ENCODE measurements around the gene CLIC1. TPM values are rescaled to one million over a fixed set of nuclear protein-coding genes. Genes with fewer than 3 reads are reported as not detected.
A peak's percentile ranks its signal among the peaks of the same experiment; 100 is the strongest.

CLIC1 gene
- total and polyA plus RNA-seq, 10 donors = 296 to 447 (median 347) TPM

DNA sequence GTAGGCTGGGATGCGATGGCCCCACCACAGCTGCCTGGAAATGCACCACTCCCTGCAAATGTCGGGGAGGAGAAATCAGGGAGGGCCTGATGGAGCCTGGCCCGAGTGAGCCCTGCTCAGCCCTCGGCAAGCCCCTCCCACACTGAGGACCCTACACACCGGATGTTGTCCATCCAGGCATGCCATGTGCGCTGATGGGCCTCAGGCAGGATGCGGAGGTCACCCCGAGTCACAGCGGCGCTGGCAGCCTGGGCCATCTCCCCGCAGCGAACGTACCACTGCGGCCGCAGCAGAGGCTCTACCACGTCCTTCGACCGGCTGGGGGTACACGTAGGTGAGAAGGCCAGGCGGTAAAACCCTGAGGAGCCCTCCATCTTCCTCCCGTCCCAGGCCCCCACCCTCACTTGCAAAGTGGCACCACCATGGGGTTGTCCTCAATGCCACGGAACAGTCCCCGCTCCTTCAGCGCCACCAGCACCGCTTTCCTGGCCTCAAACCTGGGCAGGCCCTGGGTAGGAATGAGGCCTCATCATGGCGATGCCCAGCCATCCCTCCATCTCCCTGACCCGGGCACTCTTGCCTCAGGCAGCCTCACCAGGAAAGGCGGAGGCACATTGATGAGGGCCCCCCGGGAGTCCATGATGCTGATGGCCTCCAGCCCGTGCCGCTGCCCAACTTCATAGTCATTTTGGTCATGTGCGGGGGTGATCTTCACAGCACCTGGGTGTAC, 46.0 kb upstream of the CLIC1 start:
- DNase-seq = no peak
- Histone ChIP-seq H3K4me1 (peaks cover 2 to 8% (median 4%) of the 10 kb centered on the region in 6 donors), H3K36me3 (peaks cover 0 to 96% (median 78%) of the 10 kb centered on the region in 6 donors), H3K9me3 (no peaks in the 10 kb centered on the region), H3K27me3 (replicated peaks in 1 of 7) (no peaks in the 10 kb centered on the region), H3K27ac (peak overlapping the region in 2 of 8 donors; percentile 4 to 27), H3K4me3 (no peak overlapping the region)
- 92 to 95% (median 93%) methylated on average over 32 of the region's 32 CpGs for WGBS, 5 donors
- intact Hi-C loops (cut with DNase I; ENCODE audit: low total_unique reads) = no loop called here
- TF ChIP-seq, protein P1, sequence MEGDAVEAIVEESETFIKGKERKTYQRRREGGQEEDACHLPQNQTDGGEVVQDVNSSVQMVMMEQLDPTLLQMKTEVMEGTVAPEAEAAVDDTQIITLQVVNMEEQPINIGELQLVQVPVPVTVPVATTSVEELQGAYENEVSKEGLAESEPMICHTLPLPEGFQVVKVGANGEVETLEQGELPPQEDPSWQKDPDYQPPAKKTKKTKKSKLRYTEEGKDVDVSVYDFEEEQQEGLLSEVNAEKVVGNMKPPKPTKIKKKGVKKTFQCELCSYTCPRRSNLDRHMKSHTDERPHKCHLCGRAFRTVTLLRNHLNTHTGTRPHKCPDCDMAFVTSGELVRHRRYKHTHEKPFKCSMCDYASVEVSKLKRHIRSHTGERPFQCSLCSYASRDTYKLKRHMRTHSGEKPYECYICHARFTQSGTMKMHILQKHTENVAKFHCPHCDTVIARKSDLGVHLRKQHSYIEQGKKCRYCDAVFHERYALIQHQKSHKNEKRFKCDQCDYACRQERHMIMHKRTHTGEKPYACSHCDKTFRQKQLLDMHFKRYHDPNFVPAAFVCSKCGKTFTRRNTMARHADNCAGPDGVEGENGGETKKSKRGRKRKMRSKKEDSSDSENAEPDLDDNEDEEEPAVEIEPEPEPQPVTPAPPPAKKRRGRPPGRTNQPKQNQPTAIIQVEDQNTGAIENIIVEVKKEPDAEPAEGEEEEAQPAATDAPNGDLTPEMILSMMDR (IDR thresholded peaks at IDR 0.05 in 8 of 11, conservative IDR thresholded peaks at IDR 0.05 in 3 of 11) = no peak
- peak in 1 of 3 donors; percentile 74 for TF ChIP-seq POLR2AphosphoS5 (IDR thresholded peaks at IDR 0.05)

DNA sequence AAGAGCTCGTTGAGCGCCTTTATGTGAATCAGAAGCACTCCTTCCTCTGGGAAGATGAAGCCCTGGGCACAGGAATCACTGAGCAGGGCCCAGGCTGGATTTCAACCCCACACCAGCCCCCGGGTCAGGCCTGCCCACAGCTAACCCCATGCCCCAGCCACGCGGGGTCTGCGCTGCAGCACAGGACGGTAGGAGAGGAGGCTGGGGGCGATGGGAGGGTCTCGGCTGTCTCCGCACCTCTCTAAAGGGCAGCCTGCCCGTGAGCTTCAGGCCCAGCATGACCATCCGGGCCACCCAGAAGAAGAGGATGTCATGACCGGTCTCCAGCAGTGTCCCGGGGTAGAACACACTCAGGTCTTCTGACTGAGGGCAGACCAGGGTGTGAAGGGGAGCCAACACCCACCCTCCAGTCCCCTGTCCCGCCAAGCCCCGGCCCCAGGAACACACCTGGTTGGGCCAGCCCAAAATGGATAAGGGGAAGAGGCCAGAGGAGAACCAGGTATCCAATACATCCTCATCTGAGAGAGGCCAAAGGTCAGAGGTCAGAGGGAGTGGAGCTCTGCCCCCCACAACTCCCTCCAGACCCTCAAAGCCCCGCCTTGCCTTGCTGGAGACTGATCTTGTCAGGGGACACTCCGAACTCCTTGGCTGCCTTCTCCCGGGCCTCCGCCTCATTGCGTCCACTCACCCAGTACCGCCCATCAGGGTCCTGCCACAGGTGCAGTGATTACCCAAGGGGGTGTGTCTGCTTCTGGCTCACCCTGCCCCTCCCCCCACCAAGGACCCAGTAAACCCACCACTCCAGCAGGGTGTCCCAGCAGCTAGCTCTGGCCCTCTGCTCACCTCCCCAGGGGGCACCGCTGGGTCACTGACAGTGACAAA, 45.2 kb upstream of the CLIC1 start:
- Histone ChIP-seq H3K27ac (peak overlapping the region in 1 of 8 donors; percentile 4), H3K36me3 (peaks cover 0 to 90% (median 78%) of the 10 kb centered on the region in 6 donors), H3K4me3 (no peak overlapping the region), H3K27me3 (replicated peaks in 1 of 7) (no peaks in the 10 kb centered on the region), H3K4me1 (peaks cover 9 to 16% (median 12%) of the 10 kb centered on the region in 6 donors), H3K9me3 (no peaks in the 10 kb centered on the region)
- TF ChIP-seq, protein P1 (IDR thresholded peaks at IDR 0.05 in 8 of 11, conservative IDR thresholded peaks at IDR 0.05 in 3 of 11) = no peak
- TF ChIP-seq POLR2AphosphoS5 (IDR thresholded peaks at IDR 0.05) = no peak
- TF ChIP-seq POLR2A (IDR thresholded peaks at IDR 0.05) = no peak
- DNase-seq = no peak
- intact Hi-C loops (cut with DNase I; ENCODE audit: low total_unique reads) = no loop called here
- 90 to 97% (median 96%) methylated on average over 14 to 23 of the region's 23 CpGs for WGBS, 5 donors

DNA sequence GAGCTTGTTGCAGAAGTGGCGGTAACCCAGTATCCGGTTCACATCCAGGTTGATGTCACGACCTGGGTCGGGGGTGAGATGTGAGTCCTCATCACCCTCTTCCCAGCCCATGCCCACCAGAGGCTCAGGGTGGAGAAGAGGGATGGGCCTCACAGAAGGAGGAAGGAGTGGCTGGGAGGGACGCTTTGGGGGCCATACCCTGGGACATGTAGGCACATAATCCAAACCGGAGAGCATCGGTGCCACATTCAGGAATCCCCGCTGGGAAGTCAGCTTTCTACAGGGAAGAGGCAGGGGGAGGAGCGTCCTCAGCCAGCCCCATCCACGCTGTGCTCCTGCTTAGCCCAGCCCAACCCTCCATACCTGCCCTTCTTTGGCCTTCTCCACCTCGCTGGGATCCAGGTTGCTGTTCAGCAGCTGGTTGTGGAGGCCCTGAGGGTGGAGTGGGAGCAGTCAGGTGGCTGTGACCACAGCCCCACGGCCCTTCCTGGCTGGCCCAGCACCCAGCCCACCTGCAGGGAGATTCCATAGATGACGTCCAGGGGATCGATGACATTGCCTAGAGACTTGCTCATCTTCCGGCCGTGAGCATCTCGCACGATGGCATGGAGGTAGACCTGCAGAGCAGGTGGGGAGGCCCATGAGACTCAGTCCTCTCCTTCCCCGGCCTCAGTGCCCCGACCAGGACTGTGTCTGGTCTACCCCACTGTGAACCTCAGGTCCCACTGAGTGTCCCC, 44.3 kb upstream of the CLIC1 start:
- H3K4me3 ChIP-seq = no peak overlapping the region
- DNase-seq = no peak
- peaks cover 0 to 82% (median 75%) of the 10 kb centered on the region in 6 donors for H3K36me3 ChIP-seq
- H3K27me3 ChIP-seq (replicated peaks in 1 of 7) = no peaks in the 10 kb centered on the region
- H3K27ac ChIP-seq = no peak overlapping the region
- no peaks in the 10 kb centered on the region for H3K9me3 ChIP-seq
- peaks cover 9 to 24% (median 16%) of the 10 kb centered on the region in 6 donors for H3K4me1 ChIP-seq
- intact Hi-C loops (cut with DNase I; ENCODE audit: low total_unique reads) = no loop called here
- 88 to 96% (median 92%) methylated on average over 13 to 20 of the region's 20 CpGs for WGBS, 5 donors
- TF ChIP-seq POLR2A (IDR thresholded peaks at IDR 0.05) (no peak), POLR2AphosphoS5 (IDR thresholded peaks at IDR 0.05) (no peak)
- TF ChIP-seq, protein P1 (IDR thresholded peaks at IDR 0.05 in 8 of 11, conservative IDR thresholded peaks at IDR 0.05 in 3 of 11) = no peak
